HL-60/S4 treated with retinoic acid at 250 ng/mL for 4 days and 3 days (cell line): ENCODE data around the gene RAP2C.

Experiments
- in situ Hi-C: fragments of 300-500 bp; cut with MboI; formaldehyde crosslinking; loops from 2 replicates; pipeline ENCODE4 v1.7.0; 2022; ENCODE audit warnings: low sequenced_read_pairs

RAP2C gene

DNA sequence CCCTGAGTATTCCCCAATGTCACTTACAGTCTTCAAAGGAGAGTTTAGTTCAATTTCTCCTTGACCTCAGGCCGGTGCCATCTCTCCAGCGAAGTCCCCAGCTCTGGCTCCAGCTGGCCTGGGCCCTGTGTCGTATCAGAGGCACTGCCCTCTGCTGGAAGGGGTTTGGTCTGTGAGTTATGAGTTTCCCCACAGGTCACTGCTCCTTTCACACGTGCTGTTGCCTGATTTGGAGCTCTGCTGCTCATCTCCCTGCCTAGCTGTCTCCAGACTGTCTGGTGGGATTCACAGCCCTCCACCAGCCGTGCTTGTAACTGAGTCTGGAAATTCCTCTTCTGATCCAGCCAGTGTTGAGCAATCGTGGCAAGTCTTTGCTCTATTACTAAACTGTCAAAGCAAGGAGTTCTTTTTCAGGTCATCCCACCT, at the start of gene RAP2C:
Gene RAP2C, minus strand, starts transcription at position 105 of the 426 bp plus-strand sequence. CDS start 2,179 bp downstream, outside the sequence.
- in situ Hi-C loops = loop anchor here (25.0 kb wide), 1 partner anchor 382 kb away; no protein-coding TSS in a partner anchor

DNA sequence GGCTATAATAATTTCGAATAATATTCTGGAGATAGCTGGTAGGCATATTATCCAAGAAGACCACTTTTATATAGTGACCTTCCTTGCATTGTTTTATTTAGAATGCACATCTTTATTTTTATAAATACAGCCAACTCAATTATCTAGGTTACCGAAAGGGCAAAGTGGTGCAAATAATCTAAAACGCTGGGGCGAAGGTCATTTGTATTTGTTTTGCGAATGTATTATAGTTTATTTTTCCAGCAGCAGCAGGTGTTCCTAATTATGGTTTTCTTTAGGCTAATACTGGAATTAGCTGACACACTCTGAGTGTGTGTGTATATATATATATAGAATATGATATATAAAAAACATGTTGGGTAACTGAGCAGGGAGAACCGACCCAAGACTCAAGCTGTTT, 48.1 kb upstream of the RAP2C start:
- in situ Hi-C loops = no loop called here

DNA sequence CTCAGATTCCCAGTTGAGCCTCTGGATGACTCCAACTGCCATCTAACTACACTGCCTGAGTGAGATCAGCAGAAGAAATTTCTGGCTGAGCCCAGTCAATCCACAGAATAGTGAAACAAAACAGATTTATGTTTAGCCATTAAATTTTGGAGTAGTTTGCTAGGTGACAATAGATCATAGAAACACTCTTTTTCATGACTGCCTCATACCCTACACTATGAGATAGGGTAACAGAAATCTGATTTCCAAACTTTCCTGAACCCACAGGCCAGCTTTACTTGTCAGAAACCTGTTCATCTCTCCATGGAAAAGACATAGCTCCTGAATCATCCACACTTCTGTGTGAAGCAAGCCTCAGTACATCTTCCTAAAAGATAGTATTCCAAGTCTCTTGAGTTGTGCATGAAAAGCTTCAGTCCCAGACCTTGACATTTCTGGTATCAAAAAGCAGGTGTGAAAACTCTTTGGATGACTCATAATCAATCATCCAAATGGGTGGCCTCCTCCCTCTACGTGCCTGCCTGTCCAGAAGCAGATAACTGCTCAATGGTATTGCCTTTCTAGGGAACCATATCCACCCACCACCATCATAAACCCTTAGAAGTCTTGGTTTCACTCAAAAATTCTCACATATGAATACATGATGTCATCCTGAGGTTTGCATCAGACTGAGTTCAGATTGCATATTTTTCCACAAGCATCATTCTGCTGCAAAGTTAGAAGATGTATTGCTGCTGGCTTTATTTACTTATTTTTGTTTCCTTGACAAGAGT, 47.5 kb upstream of the RAP2C start:
- in situ Hi-C loops = no loop called here

DNA sequence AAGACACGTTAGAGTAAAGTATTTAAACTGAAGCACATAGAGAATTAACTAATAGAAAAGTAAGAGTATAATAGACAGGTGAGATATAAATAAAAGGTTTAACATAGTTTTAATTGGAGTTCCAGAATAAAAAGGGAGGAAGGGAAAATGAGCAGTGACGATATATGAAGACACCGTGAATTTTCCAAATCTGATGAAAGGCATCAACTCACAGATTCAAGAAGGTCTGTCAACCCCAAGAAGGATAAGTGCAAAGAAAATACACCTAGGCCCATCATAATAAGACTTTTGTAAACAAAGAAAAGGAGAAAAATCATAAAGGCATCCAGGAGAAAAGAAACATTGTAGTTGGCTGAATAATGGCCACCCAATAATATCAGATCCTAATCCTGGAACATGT, 43.9 kb upstream of the RAP2C start:
- in situ Hi-C loops = no loop called here

DNA sequence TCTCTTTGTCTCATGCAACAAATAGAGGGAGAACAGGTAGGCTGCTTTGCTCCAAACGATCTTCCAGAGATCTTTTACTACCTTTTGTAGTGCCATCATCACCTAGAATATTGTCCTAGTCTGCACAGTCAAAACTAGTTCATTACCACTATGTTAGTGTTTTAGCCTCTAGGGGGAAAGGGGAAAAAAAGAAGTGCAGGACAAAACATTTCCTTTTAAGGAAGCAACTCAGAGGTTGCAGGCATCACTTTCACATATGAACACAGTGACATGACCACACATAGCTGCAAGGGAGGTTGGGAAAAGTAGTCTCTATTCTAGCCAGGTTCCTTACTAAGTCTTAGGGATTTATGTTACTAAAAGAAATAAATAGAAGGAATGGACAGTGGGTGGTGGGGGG, 39.3 kb upstream of the RAP2C start:
- in situ Hi-C loops = no loop called here

DNA sequence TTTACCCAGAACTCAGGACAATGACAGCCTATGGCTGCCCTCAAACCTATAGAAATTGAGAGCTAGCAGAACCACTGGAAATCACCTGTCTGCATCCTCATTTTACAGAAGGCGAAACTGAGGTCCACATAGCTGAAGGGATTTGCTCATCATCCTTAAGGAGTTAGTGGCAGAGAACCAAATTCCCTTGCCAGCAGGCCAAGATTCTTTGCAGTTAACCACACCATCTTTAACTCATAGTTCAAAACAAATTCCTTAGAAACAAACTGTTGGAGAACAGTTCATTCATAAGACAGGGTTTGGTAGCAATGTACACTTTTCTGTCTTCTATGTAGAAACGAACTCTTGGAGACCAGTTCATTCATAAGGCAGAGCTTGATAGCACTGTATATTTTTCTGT, 37.9 kb upstream of the RAP2C start:
- in situ Hi-C loops = no loop called here

DNA sequence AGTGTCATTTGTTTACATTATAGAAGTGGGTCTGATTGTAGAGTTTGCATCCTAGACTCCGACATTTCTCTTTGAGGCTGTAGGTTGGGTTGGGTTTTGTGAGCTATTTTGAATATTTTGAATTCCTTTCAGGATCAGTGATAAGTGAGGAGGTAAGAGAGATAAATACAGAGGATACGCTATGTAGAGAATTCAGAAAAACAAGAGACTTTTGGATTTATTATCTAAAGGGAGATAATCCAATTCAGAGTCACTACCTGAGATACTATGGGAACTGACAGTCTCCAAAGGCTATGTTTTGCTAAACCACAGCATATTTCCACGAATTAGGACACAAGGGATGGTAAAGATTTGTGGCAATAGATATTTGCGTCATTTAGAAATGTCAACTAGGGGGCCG, 16.9 kb upstream of the RAP2C start:
- in situ Hi-C loops = loop anchor here (25.0 kb wide), 1 partner anchor 376 kb away; no protein-coding TSS in a partner anchor

DNA sequence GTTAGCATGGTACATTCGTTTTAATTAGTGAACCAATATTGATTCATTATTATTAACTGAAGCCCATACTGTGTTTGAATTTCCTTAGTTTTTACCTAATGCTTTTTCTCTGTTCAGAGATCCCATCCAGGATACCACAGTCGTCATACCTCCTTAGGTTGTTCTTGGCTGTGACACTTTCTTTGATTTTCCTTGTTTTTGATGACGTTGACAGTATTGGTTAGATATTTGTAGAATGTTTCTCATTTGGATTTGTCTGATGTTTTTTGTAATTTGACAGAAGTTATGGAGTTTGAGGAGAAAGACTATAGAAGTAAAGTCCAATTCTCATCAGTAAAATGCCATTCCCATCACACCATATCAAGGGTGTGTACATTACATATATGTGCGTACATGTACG, 16.2 kb upstream of the RAP2C start:
- in situ Hi-C loops = loop anchor here (25.0 kb wide), 1 partner anchor 377 kb away; no protein-coding TSS in a partner anchor

DNA sequence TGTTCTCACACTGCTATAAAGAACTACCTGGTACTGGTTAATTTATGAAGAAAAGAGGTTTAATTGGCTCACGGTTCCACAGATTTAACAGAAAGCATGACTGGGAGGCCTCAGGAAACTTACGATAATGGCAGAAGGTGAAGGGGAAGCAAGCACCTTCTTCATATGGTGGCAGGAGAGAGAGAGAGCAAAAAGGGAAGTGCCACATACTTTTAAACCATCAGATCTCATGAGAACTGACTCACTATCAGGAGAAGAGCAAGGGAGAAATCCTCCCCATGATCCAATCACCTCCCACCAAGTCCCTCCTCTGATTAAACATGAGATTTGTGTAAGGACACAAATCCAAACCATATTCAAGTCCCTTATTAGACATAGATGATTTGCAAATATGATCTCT, 12.3 kb upstream of the RAP2C start:
- in situ Hi-C loops = loop anchor here (25.0 kb wide), 1 partner anchor 381 kb away; no protein-coding TSS in a partner anchor

DNA sequence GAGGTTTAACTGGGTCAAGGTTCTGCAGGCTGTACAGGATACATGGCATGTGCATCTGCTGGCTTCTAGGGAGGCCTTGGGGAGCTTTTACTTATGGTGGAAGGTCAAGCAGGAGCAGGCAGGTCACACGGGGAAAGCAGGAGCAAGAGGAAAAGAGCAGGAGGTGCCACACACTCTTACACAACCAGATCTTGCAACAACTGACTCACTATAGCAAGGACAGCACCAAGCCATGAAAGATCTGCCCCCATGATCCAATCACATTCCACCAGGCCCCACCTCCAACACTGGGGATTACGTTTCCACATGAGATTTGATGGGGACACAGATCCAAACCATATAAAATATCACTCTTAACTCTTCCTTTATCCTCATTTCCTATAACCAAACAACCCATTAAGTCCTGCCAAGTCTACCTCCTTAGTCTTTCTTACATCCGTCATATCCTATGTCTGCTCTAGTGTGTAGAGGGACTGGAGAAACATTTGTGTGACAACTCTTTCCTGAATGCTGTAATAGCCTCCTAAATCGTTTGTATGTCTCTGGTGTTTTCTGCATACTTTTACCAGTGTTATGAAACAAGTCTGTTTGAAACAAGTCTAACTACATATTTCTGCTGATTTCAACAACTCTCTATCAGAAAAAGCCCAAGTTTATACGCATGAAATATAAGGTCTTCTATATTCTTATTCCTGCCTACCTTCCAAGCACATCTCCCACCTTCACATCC, 8.3 kb upstream of the RAP2C start:
- in situ Hi-C loops = loop anchor here (25.0 kb wide), 1 partner anchor 385 kb away; no protein-coding TSS in a partner anchor

DNA sequence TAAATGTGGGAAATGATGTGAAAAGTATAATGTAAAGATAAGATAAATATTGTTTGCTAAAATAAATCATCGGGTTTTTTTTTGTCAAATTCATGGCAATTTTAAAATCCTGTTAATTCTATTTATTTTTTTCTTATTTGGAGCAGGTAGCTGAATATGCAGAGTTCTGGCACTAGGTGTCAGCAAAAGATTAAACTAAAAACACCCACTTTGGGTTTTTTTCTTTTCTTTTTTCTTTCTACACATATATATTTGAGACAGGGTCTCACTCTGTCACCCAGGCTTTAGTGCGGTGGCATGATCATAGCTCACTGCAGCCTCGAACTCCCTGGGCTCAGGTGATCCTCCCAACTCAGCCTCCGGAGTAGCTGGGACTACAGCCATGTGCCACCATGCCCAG, 6.9 kb upstream of the RAP2C start:
- in situ Hi-C loops = loop anchor here (25.0 kb wide), 1 partner anchor 386 kb away; no protein-coding TSS in a partner anchor

DNA sequence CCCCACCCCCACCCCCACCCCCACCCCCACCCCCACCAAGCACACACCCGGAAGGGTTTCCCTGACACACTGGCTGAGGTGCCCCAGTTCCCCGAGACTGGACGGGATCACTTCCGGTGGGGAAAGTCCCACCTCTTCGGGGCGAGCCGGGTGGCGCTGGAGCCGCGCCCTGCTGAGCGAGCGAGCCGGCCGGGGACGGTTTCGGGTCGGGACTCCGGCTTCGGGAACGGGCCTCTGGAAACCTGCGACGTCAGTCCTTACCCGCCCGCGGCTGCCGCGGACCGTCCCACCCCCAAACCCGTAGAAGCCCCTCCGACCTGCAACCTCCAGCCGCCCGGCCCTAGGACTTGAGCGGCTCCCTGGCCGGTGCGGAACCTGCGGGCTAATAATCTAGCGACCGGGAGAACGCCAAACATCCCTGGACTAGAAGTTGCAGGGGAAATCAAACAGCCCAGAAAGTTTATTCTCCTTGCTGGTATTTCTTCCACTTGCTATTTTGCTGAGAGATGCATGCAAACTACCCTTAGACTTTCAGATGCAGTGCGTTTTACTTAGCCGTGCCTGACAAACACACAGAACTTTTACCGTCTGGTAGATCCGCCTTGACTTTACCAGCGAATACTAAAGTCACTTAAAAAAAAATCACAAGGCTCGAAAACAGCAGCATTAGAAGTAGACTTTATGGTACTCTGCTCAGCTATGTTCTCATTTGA, 991 bp downstream of the RAP2C start:
- in situ Hi-C loops = loop anchor here (25.0 kb wide), 1 partner anchor 381 kb away; no protein-coding TSS in a partner anchor

DNA sequence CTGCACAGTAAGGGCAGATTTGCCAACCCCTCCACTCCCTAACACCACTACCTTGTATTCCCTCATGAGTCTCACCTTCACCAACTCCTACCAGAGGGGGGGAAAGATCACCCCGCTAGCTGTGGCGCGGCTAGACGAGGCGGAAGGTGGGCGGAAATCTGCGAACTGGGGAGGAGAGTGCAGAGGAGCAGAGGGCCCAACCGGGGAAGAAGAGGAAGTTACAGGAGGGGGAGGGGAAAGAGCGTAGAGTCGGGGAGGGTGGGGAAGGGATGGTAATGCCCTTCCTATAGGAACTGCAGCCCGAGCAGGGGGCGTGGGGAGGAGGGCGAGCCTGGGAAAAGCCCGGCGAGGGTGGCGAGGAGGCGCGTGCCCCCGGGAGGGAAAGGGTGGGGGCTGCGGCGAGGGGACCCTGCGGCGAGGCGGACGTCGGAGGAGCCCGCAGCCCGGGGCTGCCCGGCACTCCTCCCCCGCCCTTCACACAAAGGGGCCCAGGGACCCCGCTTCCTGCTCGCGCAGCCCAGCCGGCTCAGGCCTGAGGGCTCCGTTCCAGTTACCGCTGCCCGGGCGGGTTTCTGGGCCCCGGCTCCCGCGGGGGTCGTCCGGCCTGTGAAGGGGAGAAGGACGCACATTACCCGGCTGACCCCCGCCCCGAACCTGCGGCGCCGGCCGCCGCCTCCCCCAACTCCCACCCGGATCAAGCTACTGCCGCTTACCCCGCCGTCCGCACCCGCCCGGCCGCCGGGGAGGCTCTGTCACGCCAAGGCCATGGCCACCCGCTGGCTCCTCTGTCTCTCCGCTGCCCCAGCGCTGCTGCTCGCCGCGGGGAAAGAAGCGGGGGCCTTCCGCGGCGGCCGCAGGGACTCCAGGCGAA, 1.8 kb downstream of the RAP2C start:
- in situ Hi-C loops = loop anchor here (25.0 kb wide), 1 partner anchor 380 kb away; no protein-coding TSS in a partner anchor

DNA sequence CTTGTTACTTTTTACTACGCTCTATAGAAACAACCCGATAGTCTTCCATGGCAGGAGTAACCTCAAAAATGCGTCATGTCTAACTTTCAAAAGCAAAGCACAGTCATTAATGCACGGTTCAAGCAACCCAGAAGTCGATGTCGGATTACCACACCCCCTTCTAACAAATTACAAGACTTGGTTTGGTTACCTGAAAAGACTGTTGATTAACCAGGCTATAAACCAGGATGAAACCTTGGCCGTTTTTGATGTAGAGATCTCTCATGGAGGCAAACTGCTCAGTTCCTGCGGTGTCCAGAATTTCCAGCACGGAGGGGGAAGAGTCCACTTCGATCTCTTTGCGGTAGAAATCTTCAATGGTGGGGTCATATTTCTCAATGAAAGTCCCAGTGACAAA, 2.4 kb downstream of the RAP2C start:
- in situ Hi-C loops = loop anchor here (25.0 kb wide), 1 partner anchor 380 kb away; no protein-coding TSS in a partner anchor

DNA sequence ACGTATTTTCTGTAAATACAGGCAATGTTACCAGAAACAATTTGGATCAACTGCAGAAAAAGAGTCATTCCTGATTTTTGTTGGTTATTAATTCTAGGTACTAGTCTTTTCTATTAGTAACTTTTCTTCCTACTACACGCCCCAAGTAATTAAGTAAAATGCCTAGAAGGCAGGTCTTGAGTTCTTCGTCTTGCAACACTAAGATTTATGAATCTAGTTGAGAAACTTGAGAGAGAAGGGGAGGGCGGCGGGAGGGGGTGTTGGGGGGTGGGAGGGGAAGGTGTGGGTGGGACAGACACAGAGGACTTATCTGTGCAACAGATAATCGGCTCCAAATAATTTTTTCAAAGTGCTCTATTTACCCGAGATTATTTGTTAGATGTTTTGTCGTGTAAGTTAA, 3.0 kb downstream of the RAP2C start:
- in situ Hi-C loops = loop anchor here (25.0 kb wide), 1 partner anchor 379 kb away; no protein-coding TSS in a partner anchor

DNA sequence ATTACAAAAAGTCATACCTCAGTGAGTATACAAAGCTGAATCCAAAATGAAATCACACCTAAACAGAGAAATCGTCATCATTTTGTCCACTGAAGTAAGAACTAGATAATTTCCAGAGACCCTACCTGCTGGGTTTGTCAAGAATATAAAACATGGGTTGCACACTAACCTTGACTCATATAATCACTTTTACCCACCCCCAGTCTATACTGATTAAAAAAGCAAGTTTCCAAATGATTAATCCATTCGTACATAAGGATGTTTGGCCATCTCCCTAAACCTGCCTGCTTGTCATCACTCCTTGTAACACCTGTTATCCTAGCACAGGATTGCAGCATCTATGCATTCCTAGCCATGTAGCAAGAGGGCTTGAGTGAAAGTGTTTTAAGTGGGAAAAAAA, 4.7 kb downstream of the RAP2C start:
- in situ Hi-C loops = loop anchor here (25.0 kb wide), 1 partner anchor 377 kb away; no protein-coding TSS in a partner anchor

DNA sequence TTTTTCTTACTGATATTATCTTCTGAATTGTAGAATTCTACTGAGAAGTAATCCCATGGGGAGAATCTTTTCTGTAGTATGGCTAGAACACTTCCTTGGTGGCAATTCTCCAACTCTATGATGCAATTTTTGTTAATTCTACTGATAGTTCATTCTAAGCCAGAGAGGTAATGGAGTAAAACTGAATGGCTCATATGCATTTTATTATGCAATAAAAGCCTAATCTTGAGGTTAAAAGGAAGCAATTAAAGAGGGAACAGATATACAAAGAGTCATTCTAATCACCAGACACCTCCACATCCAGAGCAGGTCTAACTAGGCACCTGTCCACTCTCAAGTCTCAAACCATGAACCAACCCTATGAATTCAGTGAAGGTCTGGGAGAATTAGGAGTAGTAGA, 9.7 kb downstream of the RAP2C start:
- in situ Hi-C loops = loop anchor here (25.0 kb wide), 1 partner anchor 372 kb away; no protein-coding TSS in a partner anchor

DNA sequence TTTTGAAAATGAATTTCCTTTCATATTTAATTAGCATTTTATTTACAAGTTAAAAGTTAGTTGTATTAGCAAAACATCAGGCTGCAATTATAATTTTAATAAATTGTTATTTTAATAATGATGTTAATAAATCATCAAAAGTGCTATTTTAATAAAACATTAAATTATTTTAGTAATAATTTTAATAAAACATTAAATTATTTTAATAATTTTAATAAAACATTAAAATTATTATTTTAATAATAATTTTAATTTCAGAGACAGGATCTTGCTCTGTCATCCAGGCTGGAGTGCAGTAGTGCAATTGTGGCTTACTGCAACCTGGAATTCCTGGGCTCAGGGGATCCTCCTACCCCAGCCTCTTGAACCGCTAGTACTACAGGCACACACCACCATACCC, 10.8 kb downstream of the RAP2C start:
- in situ Hi-C loops = loop anchor here (25.0 kb wide), 1 partner anchor 371 kb away; no protein-coding TSS in a partner anchor

DNA sequence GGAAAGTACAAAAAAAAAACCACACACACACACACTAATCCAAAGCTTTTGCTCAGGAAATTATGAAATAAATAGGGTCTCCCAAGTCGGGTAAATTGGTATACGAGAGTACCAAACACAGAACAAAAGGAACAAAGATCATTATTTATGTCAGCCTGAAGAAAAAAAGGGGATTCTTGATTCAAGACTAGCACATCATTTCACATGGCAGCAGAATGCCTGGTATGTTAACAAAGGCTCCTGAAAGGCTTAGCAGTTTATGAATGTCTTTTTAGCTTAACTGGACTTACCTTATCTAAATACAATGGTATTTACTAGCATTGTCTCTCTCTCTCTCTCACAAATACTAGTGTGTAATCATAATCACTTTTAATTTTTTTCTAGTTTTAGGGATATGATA, 11.3 kb downstream of the RAP2C start:
- in situ Hi-C loops = loop anchor here (25.0 kb wide), 1 partner anchor 371 kb away; no protein-coding TSS in a partner anchor

DNA sequence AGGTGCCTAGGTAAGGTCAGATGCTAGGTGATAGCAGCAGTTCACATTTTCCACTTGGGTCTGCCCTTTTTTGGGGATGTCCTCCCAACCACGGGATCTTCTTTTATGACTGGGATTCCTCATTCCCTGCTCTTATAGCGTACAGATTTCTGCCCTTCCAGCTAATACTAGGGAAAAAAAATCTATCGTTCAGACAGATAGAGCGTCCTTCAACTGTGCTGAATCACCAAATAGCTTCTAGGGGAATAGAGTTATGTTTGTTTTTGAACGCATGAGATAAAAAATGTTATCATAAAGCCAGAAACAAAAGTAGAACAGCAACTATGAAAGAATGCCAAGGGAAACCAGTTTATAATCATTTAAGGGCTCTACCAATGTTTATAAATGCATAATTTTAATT, 13.0 kb downstream of the RAP2C start:
- in situ Hi-C loops = loop anchor here (25.0 kb wide), 1 partner anchor 369 kb away; no protein-coding TSS in a partner anchor
